ENCODE results near the gene LHFPL2.

The LHFPL2 gene

GRCh38 chr5:78519198-78519941 is 129.2 kb downstream of the LHFPL2 start:
- no peak for DNase-seq (ENCODE audit: low read depth)

- DNase-seq (ENCODE audit: low read depth), result no peak
These were observed 130.0 kb downstream of the LHFPL2 start for GRCh38 chr5:78518365-78519197.

GRCh38 chr5:78515670-78516069 is 132.9 kb downstream of the LHFPL2 start:
- no peak for DNase-seq (ENCODE audit: low read depth)

GRCh38 chr5:78514427-78515330 is 133.9 kb downstream of the LHFPL2 start:
- no peak for DNase-seq (ENCODE audit: low read depth)

GRCh38 chr5:78513441-78513840 is 135.1 kb downstream of the LHFPL2 start:
- no peak for DNase-seq (ENCODE audit: low read depth)

- no peak for DNase-seq (ENCODE audit: low read depth)
These were observed 136.1 kb downstream of the LHFPL2 start for GRCh38 chr5:78512435-78512834.

GRCh38 chr5:78511121-78511906 is 137.3 kb downstream of the LHFPL2 start:
- no peak for DNase-seq (ENCODE audit: low read depth)

GRCh38 chr5:78509884-78510769 is 138.4 kb downstream of the LHFPL2 start:
- DNase-seq (ENCODE audit: low read depth), result no peak

- DNase-seq (ENCODE audit: low read depth), result no peak
These were observed 139.3 kb downstream of the LHFPL2 start for GRCh38 chr5:78509145-78509865.

GRCh38 chr5:78508186-78508765 is 140.3 kb downstream of the LHFPL2 start:
- no peak for DNase-seq (ENCODE audit: low read depth)

GRCh38 chr5:78507531-78507930 is 141.0 kb downstream of the LHFPL2 start:
- DNase-seq (ENCODE audit: low read depth), result no peak

GRCh38 chr5:78506261-78507024 is 142.1 kb downstream of the LHFPL2 start:
- no peak for DNase-seq (ENCODE audit: low read depth)

- DNase-seq (ENCODE audit: low read depth), result no peak
These were observed 142.7 kb downstream of the LHFPL2 start for GRCh38 chr5:78505860-78506259.

GRCh38 chr5:78504704-78505677 is 143.6 kb downstream of the LHFPL2 start:
- no peak for DNase-seq (ENCODE audit: low read depth)

GRCh38 chr5:78503958-78504653 is 144.5 kb downstream of the LHFPL2 start:
- no peak for DNase-seq (ENCODE audit: low read depth)

- DNase-seq (ENCODE audit: low read depth), result no peak
These were observed 146.9 kb downstream of the LHFPL2 start for GRCh38 chr5:78501411-78502352.

Data from stimulated activated CD4-positive, alpha-beta T cell treated with anti-CD3 and anti-CD28 coated beads, Interleukin-2, amount 100 ng/mL, for 4 hours (primary cell).